Subcutaneous abdominal adipose tissue (tissue), 5 donors: ENCODE measurements around the gene HYAL3.
"Not testable (repeated sequence)": the region's sequence is repeated elsewhere in the genome, so short reads cannot be mapped to it uniquely, and the experiment has no call there.

Source experiments
- H3K27ac ChIP-seq: one replicate; pipeline ENCODE4 v1.7.0; 2013; ENCODE audit warnings: low read depth, mild to moderate bottlenecking, inconsistent platforms, low read length, moderate library complexity
- H3K27me3 ChIP-seq, 5 donors: one replicate each; pipeline ENCODE4 v1.7.0; 2013; ENCODE audit warnings: low read length in 5 of 5, inconsistent platforms in 1 of 5; ENCODE audit not compliant: control insufficient read depth in 5 of 5, insufficient read depth in 4 of 5
- H3K36me3 ChIP-seq, 5 donors: one replicate each; pipeline ENCODE4 v1.7.0; 2013; ENCODE audit warnings: low read length in 5 of 5; ENCODE audit not compliant: control insufficient read depth in 5 of 5, insufficient read depth in 5 of 5
- H3K4me1 ChIP-seq, 5 donors: one replicate each; pipeline ENCODE4 v1.7.0; 2013; ENCODE audit warnings: low read length in 5 of 5, mild to moderate bottlenecking in 3 of 5, moderate library complexity in 1 of 5; ENCODE audit not compliant: control insufficient read depth in 5 of 5, insufficient read depth in 5 of 5
- H3K4me3 ChIP-seq, 5 donors: one replicate each; pipeline ENCODE4 v1.7.0; 2013; ENCODE audit warnings: low read length in 5 of 5, low read depth in 1 of 5
- H3K9ac ChIP-seq, 5 donors: one replicate each; pipeline ENCODE4 v1.7.0; 2013; ENCODE audit warnings: low read length in 5 of 5, mild to moderate bottlenecking in 4 of 5, moderate library complexity in 3 of 5
- H3K9me3 ChIP-seq, 5 donors: one replicate each; pipeline ENCODE4 v1.7.0; 2013; ENCODE audit warnings: low read length in 5 of 5; ENCODE audit not compliant: control insufficient read depth in 5 of 5
- donor health status: healthy.
- donor health status: healthy.
- donor health status: healthy.
- donor health status: healthy.
- donor health status: healthy.

Gene HYAL3

GRCh38 chr3:50248387-50248786 is 50.8 kb downstream of the HYAL3 start:
- no peaks in the 10 kb centered on the region for H3K27me3 ChIP-seq
- peaks cover 32 to 97% (median 82%) of the 10 kb centered on the region in 5 donors for H3K4me1 ChIP-seq
- no peaks in the 10 kb centered on the region for H3K9me3 ChIP-seq
- peaks cover 0 to 57% (median 40%) of the 10 kb centered on the region in 5 donors for H3K36me3 ChIP-seq
- H3K9ac ChIP-seq: peak overlapping the region in 4 of 5 donors; percentile 39 to 51 (median 45)
- peak overlapping the region; percentile 92 for H3K27ac ChIP-seq
- H3K4me3 ChIP-seq: peak overlapping the region in 3 of 5 donors; percentile 7 to 27 (median 9)

- Histone ChIP-seq H3K36me3 (peaks cover 0 to 39% (median 25%) of the 10 kb centered on the region in 5 donors), H3K9me3 (no peaks in the 10 kb centered on the region), H3K27ac (peak overlapping the region; percentile 92), H3K4me1 (peaks cover 38 to 98% (median 96%) of the 10 kb centered on the region in 5 donors), H3K27me3 (no peaks in the 10 kb centered on the region), H3K9ac (peak overlapping the region in 3 of 5 donors; percentile 61 to 83 (median 63)), H3K4me3 (peak overlapping the region in 3 of 5 donors; percentile 51 to 64 (median 60))
Observed at GRCh38 chr3:50246517-50246954, 52.7 kb downstream of the HYAL3 start.

GRCh38 chr3:50245831-50246516 is 53.2 kb downstream of the HYAL3 start:
- peaks cover 42 to 98% (median 96%) of the 10 kb centered on the region in 5 donors for H3K4me1 ChIP-seq
- no peaks in the 10 kb centered on the region for H3K9me3 ChIP-seq
- H3K36me3 ChIP-seq: peaks cover 0 to 34% (median 21%) of the 10 kb centered on the region in 5 donors
- peak overlapping the region; percentile 92 for H3K27ac ChIP-seq
- peak overlapping the region; percentile 5 to 64 (median 51) for H3K4me3 ChIP-seq
- no peaks in the 10 kb centered on the region for H3K27me3 ChIP-seq
- peak overlapping the region; percentile 43 to 84 (median 63) for H3K9ac ChIP-seq

GRCh38 chr3:50245251-50245745 is 53.9 kb downstream of the HYAL3 start:
- Histone ChIP-seq H3K36me3 (peaks cover 0 to 29% (median 19%) of the 10 kb centered on the region in 5 donors), H3K4me1 (peaks cover 42 to 98% (median 96%) of the 10 kb centered on the region in 5 donors), H3K4me3 (peak overlapping the region in 4 of 5 donors; percentile 5 to 64 (median 56)), H3K27me3 (no peaks in the 10 kb centered on the region), H3K27ac (peak overlapping the region; percentile 92), H3K9me3 (no peaks in the 10 kb centered on the region), H3K9ac (peak overlapping the region; percentile 43 to 84 (median 63))

- peak overlapping the region in 2 of 5 donors; percentile 28 to 38 for H3K4me3 ChIP-seq
- peak overlapping the region in 4 of 5 donors; percentile 36 to 70 (median 54) for H3K9ac ChIP-seq
- not testable (repeated sequence) for H3K27me3 ChIP-seq, H3K9me3 ChIP-seq
- peaks cover 37 to 98% (median 96%) of the 10 kb centered on the region in 5 donors for H3K4me1 ChIP-seq
- peak overlapping the region; percentile 92 for H3K27ac ChIP-seq
- peaks cover 0 to 28% (median 14%) of the 10 kb centered on the region in 5 donors for H3K36me3 ChIP-seq
Observed at GRCh38 chr3:50244813-50245212, 54.4 kb downstream of the HYAL3 start.

- no peaks in the 10 kb centered on the region for H3K27me3 ChIP-seq
- peaks cover 0 to 32% (median 19%) of the 10 kb centered on the region in 5 donors for H3K36me3 ChIP-seq
- peak overlapping the region; percentile 38 to 87 (median 67) for H3K9ac ChIP-seq
- H3K27ac ChIP-seq: peak overlapping the region; percentile 92
- H3K4me1 ChIP-seq: peaks cover 33 to 98% (median 96%) of the 10 kb centered on the region in 5 donors
- H3K9me3 ChIP-seq: no peaks in the 10 kb centered on the region
- peak overlapping the region; percentile 3 to 48 (median 43) for H3K4me3 ChIP-seq
Observed at GRCh38 chr3:50243543-50243895, 55.7 kb downstream of the HYAL3 start.

- Histone ChIP-seq H3K36me3 (peaks cover 0 to 30% (median 19%) of the 10 kb centered on the region in 5 donors), H3K9me3 (no peaks in the 10 kb centered on the region), H3K27ac (peak overlapping the region; percentile 92), H3K27me3 (no peaks in the 10 kb centered on the region), H3K4me3 (peak overlapping the region; percentile 3 to 48 (median 43)), H3K9ac (peak overlapping the region; percentile 38 to 87 (median 67)), H3K4me1 (peaks cover 34 to 98% (median 96%) of the 10 kb centered on the region in 5 donors)
Observed at GRCh38 chr3:50242851-50243542, 56.2 kb downstream of the HYAL3 start.
